COLO668 (cell line): ENCODE measurements around the gene SUPT3H.
A peak's percentile ranks its signal among the peaks of the same experiment; 100 is the strongest.

Experiments used
- DNase-seq: peaks from one replicate; lab custom pipeline; 2025; ENCODE audit not compliant: unreplicated experiment; lab: John Stamatoyannopoulos, UW

The SUPT3H gene

DNA sequence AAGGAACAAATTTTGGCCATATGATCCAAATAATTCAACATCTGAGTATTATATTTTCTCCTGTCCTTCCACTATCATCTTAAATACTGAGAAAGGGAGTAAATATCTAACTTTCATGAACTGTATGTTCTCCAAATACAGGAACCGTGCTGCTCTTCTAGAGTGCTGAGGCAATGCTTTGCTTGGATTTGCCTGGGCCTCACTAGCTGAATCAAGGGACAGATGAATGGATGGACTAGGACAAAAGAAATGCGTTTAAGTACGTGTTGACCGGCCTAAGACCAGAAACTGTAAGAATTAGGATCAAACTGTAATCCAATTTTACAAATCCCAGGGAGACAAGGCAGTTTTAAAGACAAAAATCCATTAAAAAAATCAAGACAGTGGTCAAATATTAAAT, 412.0 kb downstream of the SUPT3H start:
- DNase-seq, result no peak

GRCh38 chr6:44960898-44961297, 416.8 kb downstream of the SUPT3H start:
- DNase-seq, result no peak

DNA sequence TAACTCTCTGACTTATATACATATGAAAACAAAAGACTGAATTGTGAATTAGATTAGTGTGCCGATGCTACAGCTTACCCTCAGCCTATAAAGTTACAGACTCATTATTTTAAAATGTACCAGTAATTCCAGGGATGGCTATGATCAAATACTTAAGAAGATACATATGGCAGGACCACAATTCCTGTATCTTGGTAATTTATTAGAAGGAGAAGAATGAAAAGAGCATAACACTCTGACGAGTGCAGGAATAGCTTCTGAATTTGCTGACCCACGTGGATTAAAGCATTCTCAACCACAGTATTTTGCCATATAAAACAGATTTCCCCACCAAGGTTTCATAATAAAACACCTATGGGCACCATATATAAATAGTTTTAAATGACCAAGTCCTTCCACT, 418.1 kb downstream of the SUPT3H start:
- no peak for DNase-seq

DNA sequence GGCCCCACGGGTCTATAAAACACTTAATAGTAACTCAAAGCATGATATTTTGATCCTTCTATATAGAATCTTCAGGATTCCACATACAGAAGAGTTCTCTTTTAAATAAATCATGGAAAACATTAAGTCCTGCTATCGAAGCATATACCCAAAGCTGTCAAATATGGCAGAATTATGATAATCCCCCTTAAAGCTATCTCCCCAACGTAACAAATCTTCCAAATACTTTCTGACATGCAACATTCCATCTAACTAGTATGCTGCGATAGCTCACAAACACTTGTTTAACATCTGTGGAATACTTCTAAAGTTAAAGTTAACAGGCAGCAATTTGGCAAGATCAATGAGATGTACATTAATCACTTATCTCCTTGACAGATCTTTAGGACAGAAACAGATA, 420.6 kb downstream of the SUPT3H start:
- no peak for DNase-seq

DNA sequence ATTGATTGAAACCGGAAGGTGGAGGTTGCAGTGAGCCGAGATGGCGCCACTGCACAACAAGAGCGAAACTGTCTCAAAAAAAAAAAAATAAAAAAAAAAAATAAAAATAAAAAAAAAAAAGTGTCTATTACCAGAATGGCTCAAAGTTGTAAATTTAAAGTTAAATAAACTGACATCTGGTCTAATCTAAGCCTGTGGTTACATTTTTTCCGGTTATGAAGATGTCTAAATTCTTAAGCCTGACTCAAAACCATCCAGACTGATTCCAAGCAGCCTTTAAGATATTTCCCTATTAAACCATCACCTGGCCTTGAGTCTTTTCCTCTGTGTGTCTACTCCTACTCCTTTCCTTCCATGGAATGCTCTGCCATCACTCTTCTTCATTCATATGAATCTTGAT, 421.3 kb downstream of the SUPT3H start:
- DNase-seq, result no peak

DNA sequence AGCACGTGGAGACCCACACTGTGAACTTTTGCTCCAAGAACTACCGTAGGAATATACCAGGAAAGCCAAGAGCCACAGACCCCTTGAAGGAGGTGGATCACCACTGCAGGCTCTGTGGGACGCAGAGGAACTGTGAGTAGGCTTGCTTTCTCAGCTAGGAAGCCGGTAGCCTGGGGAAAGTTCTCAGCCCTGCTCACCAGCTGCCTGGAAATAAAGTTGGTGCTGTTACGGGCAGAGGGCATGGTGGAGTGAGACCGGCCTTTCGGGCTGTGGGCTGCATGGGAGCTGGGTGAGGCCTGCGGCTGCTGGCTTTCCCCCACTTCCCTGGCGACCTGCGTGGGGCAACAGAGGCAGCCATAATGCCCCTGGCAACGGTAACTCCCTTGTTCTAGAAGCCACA, 422.6 kb downstream of the SUPT3H start:
- no peak for DNase-seq

DNA sequence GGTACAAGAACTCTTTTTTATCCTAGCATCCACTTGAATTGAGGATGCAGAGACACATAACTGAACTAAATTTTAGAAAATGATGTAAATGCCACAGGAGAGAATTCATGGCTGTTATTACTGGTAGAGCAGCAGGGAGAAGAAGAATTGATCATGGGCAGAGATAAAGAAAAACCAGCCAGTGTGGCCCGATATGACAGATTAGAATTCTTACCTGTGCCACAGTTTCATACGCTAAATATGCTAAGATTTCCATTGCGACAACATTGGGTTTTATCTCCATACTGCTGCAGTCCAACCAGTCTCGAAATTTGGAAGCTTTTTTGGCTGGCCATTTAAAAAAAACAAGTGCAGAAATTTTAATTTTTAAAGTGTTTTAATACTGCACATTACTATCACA, 423.5 kb downstream of the SUPT3H start:
- DNase-seq, result no peak

DNA sequence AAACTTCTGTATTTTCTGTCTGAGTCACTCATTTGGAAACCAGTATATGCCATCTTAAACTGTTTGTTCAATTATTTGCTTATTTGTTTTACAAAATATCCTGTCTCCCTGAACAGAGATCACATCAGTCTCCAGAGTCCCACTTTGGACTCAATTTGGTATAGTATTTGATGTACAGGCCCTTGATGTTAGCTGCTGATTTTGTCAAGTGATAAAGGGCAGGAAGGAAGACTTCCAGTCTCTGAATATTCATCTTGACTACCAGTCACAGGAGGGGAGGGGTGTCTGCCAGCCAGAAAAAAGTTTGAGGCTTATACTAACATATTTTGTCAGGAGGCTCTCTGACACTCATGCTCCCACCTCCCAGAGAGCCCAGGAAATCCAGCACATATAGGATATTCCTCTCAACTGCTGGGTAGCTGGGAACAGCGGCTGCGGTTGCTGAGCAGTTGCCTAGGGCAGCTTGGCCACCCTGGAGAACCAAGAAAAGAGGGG, 426.4 kb downstream of the SUPT3H start:
- no peak for DNase-seq

DNA sequence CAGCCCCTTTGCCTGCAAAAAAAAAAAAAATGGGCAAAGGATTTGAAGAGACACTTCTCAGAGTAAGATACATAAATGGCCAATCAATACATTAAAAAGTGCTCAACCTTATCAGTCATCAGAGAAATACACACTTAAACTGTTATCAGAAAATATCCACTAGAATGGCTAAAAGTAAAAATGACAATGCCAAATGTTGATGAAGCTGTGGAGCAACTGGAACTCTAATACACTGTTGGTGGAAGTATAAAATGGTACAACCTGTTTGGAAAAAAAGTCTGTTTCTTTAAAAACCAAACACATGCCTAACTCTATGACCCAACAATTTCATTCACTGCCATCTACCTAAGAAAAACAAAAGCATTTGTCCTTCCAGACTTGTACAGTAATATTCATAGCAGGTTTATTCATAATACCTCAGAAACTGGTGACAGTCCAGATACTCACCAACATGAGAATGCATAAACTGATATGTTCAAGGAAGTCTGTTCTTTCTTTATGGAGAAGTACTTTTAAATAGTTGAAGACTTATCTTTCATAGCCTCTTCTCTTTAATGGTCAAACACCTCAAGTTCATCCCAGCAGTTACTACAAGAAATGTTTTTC, 428.0 kb downstream of the SUPT3H start:
- DNase-seq, result no peak

- DNase-seq, result no peak
These were observed 434.2 kb downstream of the SUPT3H start for GRCh38 chr6:44943541-44943940.

- DNase-seq, result no peak
These were observed 434.9 kb downstream of the SUPT3H start for GRCh38 chr6:44942798-44943197.

DNA sequence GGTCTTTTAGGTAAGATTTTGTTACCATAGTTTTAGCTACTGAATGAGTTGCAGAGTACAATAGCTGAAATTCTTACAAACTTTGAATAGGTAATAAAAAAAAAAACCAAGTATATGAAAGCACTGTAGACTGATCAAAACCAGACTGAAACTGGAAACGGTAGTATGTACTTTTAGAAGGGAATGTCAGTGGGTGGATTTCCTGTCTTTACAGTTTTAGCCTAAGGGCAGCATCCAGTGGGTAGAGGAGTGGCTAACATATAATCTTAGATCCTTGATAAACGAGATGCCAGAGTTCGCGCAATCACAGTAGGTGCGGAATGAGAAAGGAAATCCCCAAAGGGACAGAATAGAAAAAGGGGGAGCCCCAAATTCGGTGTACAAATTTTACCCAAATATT, 435.5 kb downstream of the SUPT3H start:
- no peak for DNase-seq

GRCh38 chr6:44940367-44940766, 437.4 kb downstream of the SUPT3H start:
- no peak for DNase-seq

DNA sequence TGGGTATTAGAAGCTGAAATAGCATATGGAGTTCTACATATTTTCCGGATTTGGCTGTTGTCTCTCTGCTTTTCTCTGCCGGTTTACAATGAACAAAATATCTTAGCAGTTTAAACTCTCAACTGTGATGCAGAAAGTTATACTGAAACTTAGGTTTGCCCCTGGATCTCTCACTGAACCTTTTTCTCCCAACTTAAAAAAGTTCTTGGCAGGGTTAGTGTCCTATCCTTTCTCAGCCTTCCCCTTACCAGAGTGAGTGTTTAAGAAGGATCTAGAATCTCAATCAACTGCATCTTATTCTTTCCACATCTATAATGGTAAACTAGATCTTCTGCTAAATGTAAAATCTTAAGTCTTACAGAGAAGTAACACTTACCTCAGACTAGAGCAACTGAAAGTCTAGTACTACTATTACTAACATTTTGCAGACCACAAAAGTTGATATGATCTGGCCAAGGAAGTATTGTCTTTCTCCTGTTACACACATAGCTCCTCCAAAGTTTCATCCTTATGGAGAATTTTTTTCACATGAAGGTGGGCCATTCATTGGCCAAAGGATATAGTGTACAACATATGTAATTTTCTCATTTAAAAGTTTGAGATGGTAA, 441.9 kb downstream of the SUPT3H start:
- DNase-seq, result no peak

- DNase-seq, result no peak
These were observed 444.6 kb downstream of the SUPT3H start for GRCh38 chr6:44933108-44933507.

DNA sequence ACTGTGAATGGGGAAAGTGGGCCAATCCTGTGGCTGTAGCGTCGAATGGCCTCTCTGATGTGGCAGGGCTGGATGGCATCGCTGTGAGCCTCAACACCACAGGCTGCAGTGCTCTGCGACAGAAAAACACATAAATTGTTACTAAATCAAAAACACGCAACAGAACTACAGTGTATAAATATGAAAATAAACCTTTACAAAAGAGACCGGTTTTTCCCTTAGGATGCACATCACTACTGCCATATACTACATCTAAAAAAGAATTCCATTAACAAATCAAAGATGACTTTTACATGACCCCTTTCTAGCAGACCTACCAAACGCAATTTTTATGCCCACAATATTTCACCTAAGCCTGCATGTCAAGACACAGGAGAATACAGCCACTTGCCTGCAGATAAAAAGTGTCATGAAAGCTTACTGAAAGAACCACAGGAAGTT, 445.1 kb downstream of the SUPT3H start:
- DNase-seq, result no peak

GRCh38 chr6:44931385-44931784, 446.3 kb downstream of the SUPT3H start:
- no peak for DNase-seq

- no peak for DNase-seq
These were observed 451.2 kb downstream of the SUPT3H start for GRCh38 chr6:44926556-44926955.

DNA sequence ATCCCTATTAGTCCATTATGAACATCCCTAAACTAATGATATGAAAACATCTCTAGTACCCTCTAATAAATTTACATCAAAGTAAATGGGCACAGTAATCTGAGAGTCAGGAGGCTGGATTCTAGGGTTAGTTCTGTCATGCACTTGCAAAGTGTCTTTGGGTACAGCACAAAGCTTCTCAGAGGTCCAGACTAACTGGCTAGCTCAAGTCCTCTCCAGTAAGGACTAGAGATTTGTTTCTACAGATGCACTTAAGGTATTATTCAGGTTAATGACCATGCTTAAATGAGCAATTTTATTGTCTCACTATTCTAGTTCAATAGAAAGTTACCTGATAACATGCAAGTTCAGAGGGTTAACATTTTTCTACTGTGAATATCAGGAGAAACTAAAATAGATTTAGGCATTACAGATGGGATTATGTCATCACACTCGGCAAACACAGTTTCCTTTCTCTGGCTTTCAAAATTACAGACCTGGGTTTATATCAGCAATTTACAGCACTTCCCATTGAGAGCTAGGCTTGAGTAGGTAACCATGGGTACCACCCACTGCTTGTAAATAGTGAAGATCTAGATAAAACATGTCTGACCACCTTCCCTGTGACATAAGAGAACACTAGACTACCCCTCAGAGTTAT, 452.5 kb downstream of the SUPT3H start:
- DNase-seq, result peak; percentile 1

DNA sequence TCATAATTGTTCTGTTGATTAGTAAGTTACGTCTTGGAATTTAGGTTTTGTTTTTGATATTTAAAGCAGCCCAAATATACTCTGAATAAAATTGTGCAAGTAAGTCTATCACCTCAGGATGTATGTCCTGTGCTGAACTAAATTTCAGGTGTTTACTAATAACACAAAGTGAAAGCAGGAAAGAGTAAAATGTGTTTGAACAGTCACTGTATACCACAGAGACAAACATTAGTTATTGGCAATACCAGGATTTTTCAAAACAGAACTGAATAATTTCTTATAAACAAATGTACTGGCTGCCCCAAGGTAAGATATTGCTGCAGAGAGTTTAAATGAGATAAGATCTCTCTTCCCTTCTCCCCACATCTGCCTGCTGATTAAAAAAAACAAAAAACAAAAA, 454.3 kb downstream of the SUPT3H start:
- no peak for DNase-seq

DNA sequence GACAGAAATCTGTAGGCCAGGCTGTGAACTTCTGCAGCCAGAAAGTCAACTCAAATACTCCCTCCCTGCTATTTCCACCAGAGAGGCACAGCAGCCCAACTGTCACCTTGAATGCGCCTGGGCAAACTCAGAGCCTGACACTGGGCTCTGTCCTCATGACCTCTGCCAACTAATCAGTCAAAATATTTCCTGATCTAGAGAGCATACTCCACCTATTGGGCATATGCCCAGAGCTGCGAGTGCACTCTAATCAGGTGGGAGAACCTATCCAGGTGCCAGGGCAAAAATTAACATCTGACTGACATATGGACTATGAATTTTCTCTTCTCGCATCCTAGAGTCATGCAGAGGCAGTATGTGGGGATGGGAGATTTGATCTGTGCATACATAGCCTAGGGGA, 455.9 kb downstream of the SUPT3H start:
- no peak for DNase-seq

DNA sequence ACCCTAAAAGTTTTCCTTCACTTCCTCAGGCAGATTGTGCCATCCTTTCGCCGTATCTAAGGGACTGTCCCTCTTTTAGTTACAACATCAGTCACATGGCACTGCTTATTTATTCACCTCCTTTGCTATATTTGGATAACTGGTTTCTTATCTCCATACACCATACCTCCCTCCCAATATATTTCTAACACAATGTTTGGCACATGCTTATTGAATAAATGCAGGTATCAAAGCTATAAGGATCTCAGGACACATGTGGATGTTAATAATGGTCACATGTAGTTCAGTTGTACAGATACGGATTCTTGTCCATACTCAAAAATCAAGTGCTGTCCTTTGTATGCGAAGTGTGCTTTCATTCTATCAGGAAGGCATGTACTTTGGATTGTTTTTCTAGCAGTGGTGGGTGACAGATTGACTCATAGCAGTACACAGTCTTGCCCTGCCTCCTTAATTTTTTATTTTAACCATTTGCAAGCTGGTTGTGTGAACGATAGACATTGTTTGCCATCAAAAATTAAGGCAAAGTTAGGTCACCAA, 456.7 kb downstream of the SUPT3H start:
- no peak for DNase-seq
